ENCODE measurements around the gene IL20RA.
"Not testable (repeated sequence)": the region's sequence is repeated elsewhere in the genome, so short reads cannot be mapped to it uniquely, and the experiment has no call there.

The IL20RA gene

DNA sequence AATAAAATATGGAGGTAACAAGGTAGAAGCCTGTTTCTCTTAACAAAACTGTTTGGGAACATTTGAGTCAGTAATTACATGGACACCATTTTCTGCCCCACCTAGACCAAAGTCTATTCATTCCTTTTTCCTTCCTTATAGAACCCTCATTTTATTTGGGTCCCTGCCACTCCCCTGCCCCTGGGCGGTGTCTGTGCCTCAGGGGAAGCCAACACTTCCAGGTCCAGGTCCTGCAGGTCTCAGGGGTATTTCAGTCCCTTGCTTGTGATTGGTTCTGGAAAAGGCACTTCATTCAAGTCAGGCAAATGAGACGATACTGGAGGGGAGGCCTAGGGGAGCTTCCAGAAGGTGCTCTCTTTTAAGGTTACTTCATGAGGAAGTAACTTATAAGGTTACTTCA, 80.4 kb downstream of the IL20RA start:
- TF ChIP-seq, protein P1, sequence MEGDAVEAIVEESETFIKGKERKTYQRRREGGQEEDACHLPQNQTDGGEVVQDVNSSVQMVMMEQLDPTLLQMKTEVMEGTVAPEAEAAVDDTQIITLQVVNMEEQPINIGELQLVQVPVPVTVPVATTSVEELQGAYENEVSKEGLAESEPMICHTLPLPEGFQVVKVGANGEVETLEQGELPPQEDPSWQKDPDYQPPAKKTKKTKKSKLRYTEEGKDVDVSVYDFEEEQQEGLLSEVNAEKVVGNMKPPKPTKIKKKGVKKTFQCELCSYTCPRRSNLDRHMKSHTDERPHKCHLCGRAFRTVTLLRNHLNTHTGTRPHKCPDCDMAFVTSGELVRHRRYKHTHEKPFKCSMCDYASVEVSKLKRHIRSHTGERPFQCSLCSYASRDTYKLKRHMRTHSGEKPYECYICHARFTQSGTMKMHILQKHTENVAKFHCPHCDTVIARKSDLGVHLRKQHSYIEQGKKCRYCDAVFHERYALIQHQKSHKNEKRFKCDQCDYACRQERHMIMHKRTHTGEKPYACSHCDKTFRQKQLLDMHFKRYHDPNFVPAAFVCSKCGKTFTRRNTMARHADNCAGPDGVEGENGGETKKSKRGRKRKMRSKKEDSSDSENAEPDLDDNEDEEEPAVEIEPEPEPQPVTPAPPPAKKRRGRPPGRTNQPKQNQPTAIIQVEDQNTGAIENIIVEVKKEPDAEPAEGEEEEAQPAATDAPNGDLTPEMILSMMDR (IDR thresholded peaks at IDR 0.05; ENCODE audit: borderline replicate concordance, insufficient read depth, low read depth, low read length) = no peak
- no peak overlapping the region for H3K4me3 ChIP-seq (ENCODE audit: low read depth, low read length)

DNA sequence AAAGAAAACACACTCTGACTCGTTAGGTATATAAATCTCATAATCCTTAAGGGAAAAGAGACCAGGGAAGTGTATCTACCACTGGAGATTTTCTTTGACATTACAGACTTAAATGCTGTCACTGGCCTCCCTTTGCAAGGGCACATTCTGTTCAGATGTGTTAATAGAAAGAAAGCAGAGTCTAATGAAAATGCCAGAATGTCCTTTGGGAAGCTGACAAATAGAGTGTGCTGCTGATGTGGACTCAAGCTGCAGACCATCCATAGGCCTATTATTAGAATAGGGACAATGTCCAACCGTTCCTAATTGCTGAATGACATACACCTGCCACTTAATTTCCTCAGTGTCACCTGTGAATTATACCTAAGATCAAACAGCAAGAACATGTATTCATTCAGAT, 81.5 kb downstream of the IL20RA start:
- TF ChIP-seq, protein P1 (IDR thresholded peaks at IDR 0.05; ENCODE audit: borderline replicate concordance, insufficient read depth, low read depth, low read length) = no peak

GRCh38 chr6:136962661-136963060, 82.1 kb downstream of the IL20RA start:
- TF ChIP-seq, protein P1 (IDR thresholded peaks at IDR 0.05; ENCODE audit: borderline replicate concordance, insufficient read depth, low read depth, low read length) = no peak
- no peak overlapping the region for H3K4me3 ChIP-seq (ENCODE audit: low read depth, low read length)

More for the DNA sequence above, 81.5 kb downstream of the IL20RA start:
- no peak overlapping the region for H3K4me3 ChIP-seq (ENCODE audit: low read depth, low read length)

DNA sequence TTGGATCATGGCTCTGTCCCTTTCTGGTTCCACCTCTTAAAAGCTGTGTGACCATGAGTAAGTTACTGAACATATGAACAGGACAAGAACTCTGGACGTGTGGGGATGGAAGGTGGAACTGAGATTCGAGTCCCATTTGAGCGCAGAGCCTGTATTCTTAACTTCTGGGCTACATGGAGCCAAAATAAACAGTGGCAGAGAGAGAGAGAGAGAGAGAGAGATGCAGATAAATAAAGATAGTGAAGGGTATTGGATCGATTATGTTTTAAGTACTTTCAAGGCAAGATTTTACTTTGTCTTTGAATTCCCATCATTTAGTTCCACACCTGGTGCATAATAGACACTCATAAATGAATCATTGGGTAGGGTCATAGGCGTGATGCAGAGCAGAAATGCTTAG, 82.9 kb downstream of the IL20RA start:
- TF ChIP-seq, protein P1 (IDR thresholded peaks at IDR 0.05; ENCODE audit: borderline replicate concordance, insufficient read depth, low read depth, low read length) = no peak
- no peak overlapping the region for H3K4me3 ChIP-seq (ENCODE audit: low read depth, low read length)

- TF ChIP-seq, protein P1 (IDR thresholded peaks at IDR 0.05; ENCODE audit: borderline replicate concordance, insufficient read depth, low read depth, low read length) = no peak
- H3K4me3 ChIP-seq (ENCODE audit: low read depth, low read length) = no peak overlapping the region
Observed at GRCh38 chr6:136960781-136961180, 84.0 kb downstream of the IL20RA start.

- H3K4me3 ChIP-seq (ENCODE audit: low read depth, low read length) = not testable (repeated sequence)
Observed at GRCh38 chr6:136959935-136960334, 84.8 kb downstream of the IL20RA start.

DNA sequence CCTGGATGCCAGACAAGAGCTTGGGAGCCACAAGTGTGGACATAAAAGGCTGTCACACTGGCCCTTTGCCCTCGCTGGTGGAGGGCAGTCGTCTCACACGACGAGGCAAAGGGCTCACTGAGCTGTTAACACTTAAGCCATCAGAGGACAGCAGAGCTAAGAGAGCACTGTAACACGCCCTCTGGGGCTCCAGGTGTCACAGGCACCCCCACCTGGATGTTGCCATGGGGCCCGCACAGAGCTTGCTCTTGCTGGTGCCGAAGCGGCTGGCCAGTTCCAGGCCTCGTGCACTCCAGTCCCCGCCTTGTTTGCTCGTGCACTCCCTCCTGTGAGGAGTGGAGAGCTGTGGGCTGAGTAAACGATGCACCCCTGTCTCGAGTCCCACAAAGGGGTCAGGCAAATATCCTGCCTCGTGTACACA, 85.3 kb downstream of the IL20RA start:
- no peak overlapping the region for H3K4me3 ChIP-seq (ENCODE audit: low read depth, low read length)
- TF ChIP-seq, protein P1 (IDR thresholded peaks at IDR 0.05; ENCODE audit: borderline replicate concordance, insufficient read depth, low read depth, low read length) = no peak

GRCh38 chr6:136958168-136958567, 86.6 kb downstream of the IL20RA start:
- TF ChIP-seq, protein P1 (IDR thresholded peaks at IDR 0.05; ENCODE audit: borderline replicate concordance, insufficient read depth, low read depth, low read length) = no peak
- H3K4me3 ChIP-seq (ENCODE audit: low read depth, low read length) = no peak overlapping the region

Data from GM12875 (cell line).